HG02943 (cell line): ENCODE results near the gene OTUD3.
"Not testable (repeated sequence)": the region's sequence is repeated elsewhere in the genome, so short reads cannot be mapped to it uniquely, and the experiment has no call there.

Experiments
- ATAC-seq: cut with Tn5 transposase; IDR thresholded peaks from one replicate; pipeline ENCODE4 v1.9.1; 2021; ENCODE audit warnings: mild to moderate bottlenecking, low read depth, moderate library complexity; ENCODE audit not compliant: unreplicated experiment

The OTUD3 gene

GRCh38 chr1:19909392-19909791, 27.2 kb downstream of the OTUD3 start:
- no peak for ATAC-seq

DNA sequence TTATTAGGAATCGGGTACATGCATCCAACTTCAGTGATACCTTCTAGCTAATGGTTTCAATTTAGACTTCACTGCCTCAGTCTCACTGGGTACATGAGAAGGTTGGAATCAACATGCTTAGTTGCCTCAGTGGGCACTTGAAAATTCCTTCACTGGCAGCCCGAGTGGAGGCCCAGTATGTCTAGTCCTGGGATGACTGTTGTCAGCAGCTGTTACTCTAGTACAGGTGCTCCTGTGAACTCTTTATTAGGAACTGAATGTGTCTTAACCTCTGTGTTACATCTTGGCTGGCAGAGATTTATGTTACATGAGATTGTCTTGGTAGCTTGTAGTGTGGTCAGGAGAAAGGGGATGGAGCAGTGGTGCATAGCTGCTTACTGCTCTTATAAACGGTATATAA, 27.8 kb downstream of the OTUD3 start:
- no peak for ATAC-seq

GRCh38 chr1:19910650-19911049, 28.5 kb downstream of the OTUD3 start:
- ATAC-seq, result no peak

DNA sequence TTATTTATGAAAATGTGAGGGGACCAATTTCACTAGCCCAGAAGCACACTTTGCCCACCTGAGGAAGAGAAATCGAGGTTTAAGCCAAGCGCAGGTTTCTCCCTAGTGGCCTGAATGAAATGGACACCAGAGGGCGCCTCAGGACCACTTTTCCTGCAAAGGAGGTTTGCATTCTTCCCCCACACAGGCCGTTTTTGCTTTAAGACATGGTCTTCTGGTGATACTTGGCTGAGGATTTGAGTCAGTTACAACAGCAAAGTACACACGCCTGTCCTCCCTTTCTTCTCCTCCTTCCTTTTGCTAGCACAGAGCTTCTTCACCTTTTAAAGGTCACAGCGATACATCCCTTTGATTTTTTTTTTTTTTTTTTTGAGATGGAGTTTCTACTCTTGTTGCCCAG, 35.9 kb downstream of the OTUD3 start:
- ATAC-seq, result no peak

DNA sequence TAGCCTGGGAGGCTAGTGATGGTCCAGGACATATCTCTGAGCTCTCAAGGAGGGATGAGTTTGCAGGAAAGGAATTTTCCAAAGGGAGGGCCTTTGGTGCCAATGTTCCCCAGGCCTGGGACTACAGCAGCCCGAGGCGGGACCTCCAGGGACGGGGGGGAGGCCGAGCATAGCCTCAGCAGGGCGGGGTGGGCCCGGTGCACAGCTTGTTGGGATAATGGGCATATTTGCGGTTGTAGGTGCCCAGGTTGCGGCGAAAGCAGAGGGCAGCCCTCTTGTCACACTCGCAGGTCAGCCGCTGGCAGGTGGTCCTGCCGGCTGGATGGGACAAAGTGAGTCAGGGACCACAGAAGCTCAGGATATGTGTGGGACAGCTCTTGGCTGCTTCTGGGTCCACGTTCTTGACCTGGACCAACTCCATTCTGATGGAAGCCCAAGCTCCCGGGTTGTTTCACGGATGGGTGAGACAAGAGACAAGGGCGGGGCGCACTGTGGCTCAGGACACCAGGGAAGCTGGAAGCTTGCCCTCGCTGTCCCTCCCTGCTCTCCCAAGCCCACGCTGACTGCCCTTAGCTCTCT, 38.0 kb downstream of the OTUD3 start:
- no peak for ATAC-seq

DNA sequence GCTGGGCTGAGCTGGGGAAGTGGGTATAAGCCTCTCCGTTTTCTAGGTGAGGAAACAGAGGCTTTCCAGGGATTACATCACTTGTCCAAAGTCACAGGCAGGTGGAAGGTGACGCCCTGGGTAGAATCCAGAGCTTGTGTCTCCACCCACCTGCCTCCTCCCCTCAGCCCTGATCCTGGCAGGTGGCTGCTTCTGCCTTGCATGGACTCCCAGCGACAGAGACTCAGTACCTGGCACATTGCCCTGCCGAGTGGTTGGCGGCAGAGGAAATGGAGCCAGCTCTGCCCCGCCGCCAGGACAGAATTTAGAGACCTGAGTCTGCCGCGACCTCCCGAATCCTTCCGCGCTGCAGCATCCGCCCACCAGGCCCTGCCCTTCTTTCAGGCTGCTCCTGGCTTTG, 39.1 kb downstream of the OTUD3 start:
- ATAC-seq, result no peak

DNA sequence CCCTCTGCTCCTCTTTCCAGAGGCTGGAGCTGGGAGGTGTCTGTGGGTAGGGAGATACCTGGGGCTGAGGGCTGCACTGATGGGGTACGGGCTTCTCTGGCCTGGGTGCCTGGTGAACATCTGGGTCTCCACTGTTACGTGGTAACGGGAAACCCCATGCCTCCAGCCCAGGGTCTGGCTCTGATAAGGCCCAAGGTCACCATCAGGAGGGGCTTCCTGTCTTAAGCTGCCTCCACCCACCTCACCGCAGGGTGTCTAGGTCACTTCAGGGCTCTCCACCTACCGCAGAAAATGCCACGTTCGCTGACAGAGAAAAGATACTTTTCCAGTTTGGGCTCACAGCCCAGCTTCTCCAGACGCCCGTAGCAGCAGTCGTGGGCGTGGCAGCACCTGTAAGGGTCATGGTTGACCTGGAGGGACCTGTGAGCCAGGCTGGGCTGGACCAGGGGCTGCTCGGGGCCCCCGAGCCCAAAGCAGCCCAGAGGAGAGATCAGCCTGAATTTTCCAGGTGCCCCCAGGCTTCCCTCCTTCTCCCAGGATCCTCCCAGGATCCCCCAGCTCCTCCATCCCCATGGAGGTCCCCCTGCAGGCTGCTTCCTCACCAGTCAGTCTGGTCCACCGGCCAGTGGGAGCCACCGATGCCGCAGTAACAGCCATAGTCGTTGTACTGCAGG, 40.0 kb downstream of the OTUD3 start:
- no peak for ATAC-seq

- ATAC-seq, result no peak
Measured at GRCh38 chr1:19923137-19923952, 41.1 kb downstream of the OTUD3 start, which contains the start of gene PLA2G2E. Gene PLA2G2E, minus strand, starts transcription at chr1:19923617. Its CDS starts 58 bp downstream, at chr1:19923559.

- no peak for ATAC-seq
Measured at GRCh38 chr1:19923953-19924346, 41.8 kb downstream of the OTUD3 start.

- ATAC-seq, result no peak
Measured at GRCh38 chr1:19925342-19926070, 43.3 kb downstream of the OTUD3 start.

DNA sequence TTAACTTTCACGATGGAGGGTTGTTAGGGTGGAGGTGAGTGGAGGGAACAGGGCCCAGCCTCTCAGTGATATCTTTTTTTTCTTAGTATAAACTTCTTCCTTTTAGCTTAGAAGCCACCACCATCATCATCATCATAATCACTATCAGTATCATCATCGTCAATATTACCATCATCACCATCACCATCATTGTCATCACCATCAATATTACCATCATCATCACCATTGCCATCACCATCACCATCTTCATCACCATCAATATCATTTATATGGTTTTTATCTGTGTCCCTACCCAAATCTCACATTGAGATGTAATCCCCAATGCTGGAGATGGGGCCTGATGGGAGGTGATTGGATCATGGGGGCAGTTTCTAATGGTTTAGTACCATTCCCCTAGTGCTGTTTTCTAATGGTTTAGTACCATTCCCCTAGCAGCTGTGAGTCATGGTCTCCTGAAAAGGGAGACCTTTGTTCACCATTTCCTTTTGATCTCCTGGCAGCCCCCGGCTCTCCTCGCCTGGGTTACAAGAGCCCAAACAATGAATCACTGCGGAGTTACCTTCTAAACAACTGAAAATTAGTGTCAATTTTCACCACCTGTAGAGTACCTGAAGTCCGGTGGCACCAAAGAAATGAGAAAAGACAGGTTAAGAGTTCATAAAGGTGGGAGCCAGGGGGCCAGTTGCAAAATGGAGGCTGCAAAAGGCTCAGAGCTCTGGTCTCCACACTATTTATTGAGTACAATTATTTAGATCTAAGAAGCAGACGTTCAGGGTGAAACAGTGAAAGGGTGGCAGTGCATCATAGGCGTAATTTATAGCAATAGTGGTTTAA, 44.3 kb downstream of the OTUD3 start:
- no peak for ATAC-seq

DNA sequence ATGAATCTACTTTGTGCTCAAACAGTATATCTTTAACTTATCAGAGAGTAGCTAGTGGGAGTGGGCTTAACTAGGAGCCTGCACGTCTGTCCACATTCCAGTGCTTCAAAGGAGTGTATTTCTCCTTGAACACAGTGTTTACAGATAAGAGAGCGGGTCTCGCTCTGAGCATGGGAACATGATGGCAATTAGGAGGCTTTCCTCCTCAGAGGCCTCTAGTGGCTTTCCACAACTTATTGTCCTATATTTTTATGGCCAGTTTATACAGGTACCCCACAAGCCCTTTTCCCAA, 44.9 kb downstream of the OTUD3 start:
- not testable (repeated sequence) for ATAC-seq

DNA sequence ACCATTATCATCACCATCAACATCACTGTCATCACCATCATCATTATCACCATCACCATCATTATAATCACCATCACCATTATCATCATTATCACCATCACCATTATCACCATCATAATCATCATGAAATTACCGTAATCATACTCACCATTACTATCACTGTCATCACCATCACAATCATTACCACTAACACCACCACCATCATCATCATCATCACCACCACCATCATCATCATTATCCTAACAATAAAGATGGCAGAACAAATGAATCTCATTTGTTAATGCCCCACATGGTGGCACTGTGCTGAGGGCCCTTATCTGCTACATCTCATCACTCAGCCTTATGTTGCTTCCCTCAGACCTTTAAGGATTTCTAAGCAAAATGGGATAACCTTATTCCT, 50.7 kb downstream of the OTUD3 start:
- ATAC-seq, result no peak

GRCh38 chr1:19934336-19934735, 52.1 kb downstream of the OTUD3 start:
- no peak for ATAC-seq

- ATAC-seq, result no peak
Measured at GRCh38 chr1:19936061-19936750, 54.0 kb downstream of the OTUD3 start.

DNA sequence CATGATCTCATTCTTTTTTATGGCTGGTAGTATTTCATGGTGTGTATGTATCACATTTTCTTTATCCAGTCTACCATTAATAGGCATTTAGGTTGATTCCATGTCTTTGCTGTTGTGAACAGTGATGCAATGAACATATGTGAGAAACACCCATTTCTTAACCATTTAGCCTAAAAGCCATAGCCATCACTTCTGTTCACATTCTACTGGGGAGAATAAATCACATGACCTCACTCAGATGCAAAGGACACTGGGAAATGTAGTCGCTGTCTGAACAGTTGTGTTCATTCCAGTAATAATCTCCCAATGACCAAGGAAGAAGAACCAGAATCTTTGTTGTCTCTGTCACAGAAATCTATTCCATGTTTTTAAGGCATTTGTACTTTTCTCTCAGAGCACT, 56.3 kb downstream of the OTUD3 start:
- ATAC-seq, result no peak

DNA sequence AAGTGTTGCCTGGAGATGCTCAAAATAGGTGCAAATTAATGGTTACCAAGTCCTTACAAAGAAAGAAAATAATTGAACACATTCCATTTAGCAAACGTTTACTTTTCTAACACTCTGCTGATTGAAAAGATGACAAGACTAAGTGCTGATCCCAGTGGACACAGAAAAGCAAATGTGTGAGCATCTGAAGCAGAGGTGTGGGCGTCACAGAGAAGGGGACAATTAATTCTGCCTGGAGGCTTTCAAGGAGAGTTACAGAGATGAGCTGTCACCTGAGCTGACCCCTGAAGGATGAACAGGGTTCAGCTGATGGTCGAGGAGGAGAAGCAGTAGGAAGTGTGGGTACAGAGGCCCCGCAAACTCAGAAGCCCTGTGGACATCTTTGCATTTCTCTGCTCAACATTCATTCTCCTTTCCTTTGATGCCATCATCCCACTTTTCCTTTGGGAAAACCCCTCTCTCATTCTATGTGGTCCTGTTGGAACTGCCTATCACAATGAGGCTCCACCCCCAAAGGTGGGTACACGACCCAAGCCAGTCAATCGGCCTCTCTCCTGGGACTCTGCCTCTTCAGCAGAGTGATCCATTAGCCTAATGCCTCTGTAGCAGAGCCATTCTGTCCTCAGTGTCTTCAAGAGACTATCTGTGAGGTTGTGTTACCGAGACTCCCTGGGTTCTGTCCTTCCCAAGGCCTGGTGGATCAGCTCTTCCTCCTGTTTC, 58.5 kb downstream of the OTUD3 start:
- ATAC-seq, result no peak

DNA sequence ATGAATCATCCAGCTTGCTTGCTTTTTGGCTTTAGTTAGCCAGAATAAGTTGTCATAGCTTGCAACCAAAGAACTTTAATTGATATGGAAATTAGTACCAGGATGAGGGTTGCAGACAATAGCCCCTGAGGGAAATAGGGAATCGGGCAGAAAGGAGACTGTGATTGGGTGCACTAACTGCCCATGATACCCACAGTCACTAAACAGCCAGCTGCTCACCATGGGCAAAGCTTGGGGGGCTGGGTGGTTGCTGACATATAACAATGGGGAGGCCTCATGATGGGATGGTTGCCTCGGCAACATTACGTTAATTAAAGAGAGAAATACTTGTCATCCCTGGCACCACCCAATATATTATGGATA, 59.0 kb downstream of the OTUD3 start:
- ATAC-seq, result no peak

GRCh38 chr1:19942088-19942487, 59.9 kb downstream of the OTUD3 start:
- no peak for ATAC-seq
